GM18505 (cell line): Measurements from ENCODE around the gene LSM14B.
A peak's percentile ranks its signal among the peaks of the same experiment; 100 is the strongest.

Experiments used
- ATAC-seq: cut with Tn5 transposase; IDR thresholded peaks from one replicate; pipeline ENCODE4 v1.9.1; 2021; ENCODE audit not compliant: unreplicated experiment
- POLR2A ChIP-seq: IDR thresholded peaks from 4 replicates; pipeline ENCODE4 v1.6.1; 2011; ENCODE audit warnings: borderline replicate concordance; ENCODE audit not compliant: insufficient read depth, insufficient read length; ENCODE audit errors: extremely low read depth

LSM14B gene

GRCh38 chr20:62131560-62132320, 9.5 kb downstream of the LSM14B start:
- ATAC-seq: no peak
- no peak for TF ChIP-seq POLR2A

- no peak for TF ChIP-seq POLR2A
- no peak for ATAC-seq
Measured at GRCh38 chr20:62132421-62132820, 10.1 kb downstream of the LSM14B start.

DNA sequence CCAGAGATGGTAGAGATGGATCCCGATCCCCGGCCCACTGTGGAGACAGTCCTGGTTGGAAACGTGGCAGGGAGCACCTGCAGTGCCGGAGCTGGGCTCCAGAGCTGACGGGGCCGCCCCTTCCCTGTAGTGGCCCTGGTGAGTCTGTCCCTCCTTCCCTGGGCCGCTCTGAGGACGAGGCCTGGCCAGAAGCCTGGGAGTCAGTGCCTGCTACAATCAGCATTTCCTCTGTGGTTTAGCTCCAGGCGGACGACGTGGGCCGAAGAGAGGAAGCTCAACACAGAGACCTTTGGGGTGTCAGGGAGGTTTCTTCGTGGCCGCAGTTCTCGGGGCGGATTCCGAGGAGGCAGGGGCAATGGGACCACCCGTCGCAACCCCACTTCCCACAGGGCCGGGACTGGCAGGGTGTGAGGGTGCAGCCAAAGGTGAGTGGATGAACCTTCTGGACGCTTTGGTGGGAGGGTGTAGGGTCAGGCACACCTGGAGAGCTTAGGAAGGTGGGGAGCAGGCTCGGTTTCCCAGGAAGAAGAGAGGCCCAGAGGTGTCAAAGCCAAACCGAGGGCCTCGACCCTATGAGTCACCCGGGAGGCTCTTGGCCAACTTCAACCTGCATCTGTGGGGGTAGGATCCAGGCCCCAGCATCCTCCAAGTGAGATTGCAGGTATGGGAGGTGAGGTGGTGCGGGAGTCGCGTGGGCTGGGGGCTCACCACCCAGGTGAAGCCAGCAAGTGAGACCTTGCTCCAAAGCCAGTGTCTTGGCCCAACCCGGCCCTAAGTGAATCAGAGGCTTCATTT, 11.0 kb downstream of the LSM14B start:
- ATAC-seq: no peak
- no peak for TF ChIP-seq POLR2A

GRCh38 chr20:62133864-62134263, 11.6 kb downstream of the LSM14B start:
- ATAC-seq: no peak
- no peak for TF ChIP-seq POLR2A

DNA sequence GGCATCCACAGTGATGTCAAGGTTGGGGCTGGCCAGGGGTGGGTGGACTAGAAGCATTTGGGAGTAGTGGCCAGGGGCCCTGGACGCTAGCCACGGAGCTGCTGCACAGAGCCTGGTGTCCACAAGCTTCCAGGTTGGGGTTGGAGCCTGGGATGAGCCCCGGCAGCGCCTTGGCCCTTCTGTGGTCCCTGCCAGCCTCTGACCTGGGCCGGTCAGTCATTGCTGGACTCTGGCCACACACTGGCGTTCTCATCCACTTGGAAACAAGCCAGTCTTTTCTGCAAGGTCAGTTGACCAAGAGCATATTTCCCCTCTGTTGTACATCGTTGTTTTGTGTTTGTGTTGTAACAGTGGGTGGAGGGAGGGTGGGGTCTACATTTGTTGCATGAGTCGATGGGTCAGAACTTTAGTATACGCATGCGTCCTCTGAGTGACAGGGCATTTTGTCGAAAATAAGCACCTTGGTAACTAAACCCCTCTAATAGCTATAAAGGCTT, 12.5 kb downstream of the LSM14B start:
- no peak for ATAC-seq
- TF ChIP-seq POLR2A: no peak

- no peak for ATAC-seq
- peak; percentile 25 for TF ChIP-seq POLR2A
Measured at GRCh38 chr20:62135573-62136266, 13.4 kb downstream of the LSM14B start.

DNA sequence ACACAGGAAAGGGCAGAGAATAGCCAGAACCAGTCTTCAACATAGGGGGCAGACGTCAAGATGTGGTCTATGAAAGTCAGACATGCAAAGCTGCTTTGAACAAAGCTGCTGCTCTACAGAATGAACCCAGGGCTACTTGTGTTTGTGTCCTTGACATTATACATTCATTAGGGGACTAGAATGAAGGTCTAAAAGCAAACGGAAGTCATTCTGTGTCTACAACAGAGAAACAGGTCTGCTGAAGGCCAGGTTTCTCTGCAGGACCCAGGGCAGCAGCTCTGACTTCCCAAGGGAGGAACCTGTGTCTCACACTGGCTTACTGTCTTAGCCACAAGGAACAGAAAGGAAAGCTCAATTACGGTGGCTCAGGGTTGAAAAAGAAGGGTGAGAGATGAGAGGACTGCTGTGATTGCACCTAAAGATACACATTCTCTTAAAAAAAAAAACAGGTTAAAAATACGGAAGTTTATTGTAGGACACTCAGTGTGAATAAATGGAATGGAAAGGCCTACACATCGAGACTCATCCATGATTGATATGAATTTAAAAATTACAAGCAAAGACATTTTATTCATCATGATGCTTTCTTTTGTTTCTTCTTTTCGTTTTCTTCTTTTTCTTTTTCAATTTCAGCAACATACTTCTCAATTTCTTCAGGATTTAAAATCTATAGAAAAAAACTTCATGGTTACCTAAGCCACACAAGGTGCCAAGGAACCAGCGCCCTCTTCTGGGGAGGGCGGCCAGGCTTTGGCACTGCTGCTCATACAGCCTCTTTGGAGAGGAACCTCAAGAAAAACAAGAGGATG, 14.2 kb downstream of the LSM14B start:
- TF ChIP-seq POLR2A: no peak
- ATAC-seq: no peak

- TF ChIP-seq POLR2A: no peak
- ATAC-seq: no peak
Measured at GRCh38 chr20:62137092-62137384, 14.8 kb downstream of the LSM14B start.

DNA sequence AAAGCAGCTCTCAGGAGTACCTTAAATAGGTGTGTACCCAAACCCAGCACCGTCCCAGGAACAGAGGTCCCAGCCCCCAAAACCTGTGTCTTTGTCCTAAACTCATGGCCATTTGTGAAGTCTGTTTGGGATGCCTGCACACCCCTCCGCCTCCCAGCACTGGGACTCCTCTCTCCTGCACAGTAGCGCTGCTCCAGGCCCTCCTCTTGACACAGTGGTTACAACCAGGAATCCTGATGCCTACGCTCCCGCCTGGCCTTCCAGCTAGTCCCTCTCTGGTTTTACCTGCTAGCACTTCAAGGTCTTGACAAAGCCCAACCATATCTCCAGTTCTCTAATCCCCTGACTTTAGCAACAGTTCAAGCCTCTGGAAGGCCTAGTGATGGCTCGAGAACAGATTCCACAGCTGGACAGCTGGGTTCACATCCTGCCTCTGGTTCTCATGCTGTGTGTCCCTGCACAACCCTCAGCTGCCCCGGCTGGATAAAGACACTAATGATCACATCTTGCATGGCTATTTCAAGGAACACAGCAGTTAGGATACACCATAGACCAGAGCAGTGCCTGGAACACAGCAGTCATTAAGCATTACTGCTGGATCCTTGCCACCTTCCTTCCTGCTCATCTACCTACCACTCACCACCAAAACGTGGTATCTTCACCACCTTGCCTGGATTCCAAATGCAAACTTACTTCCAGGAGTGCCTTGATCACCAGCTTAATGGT, 15.4 kb downstream of the LSM14B start:
- ATAC-seq: no peak
- no peak for TF ChIP-seq POLR2A

GRCh38 chr20:62138204-62138543, 15.9 kb downstream of the LSM14B start:
- ATAC-seq: no peak
- TF ChIP-seq POLR2A: no peak

DNA sequence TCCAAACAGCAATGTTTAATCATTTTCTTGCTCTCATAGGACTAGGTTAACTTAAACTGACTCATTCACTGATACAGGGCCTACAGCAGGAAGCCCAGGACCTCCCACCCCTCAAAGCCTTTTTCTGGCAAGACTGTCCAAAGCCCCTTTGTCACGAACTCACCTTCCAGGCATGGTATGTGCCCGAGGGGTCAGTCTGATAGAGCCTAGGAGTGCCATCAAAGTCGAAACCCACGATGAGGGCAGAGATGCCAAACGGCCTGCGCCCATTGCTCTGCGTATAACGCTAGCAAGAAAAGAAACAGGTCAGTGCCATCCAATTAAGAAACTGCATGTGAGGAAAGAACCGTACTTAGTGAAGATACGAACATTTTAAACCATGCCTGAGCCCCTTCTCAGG, 16.6 kb downstream of the LSM14B start:
- no peak for ATAC-seq
- no peak for TF ChIP-seq POLR2A

- no peak for TF ChIP-seq POLR2A
Measured at GRCh38 chr20:62139636-62140035, 17.4 kb downstream of the LSM14B start.

DNA sequence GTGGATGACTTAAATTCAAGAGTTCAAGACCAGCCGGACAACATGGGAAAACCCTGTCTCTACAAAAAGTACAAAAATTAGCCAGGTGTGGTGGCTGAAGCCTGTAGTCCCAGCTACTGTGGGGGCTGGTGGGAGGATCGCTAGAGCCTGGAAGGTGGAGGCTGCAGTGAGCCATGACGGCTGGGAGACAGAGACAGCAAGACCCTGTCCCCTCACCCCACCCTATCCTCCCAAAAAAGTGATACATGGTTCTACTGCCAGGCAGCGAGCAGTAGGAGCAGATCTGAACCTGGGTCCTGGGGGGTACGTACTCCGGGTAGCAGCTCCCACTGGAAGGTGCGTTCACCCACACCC, 18.7 kb downstream of the LSM14B start:
- ATAC-seq: no peak
- TF ChIP-seq POLR2A: peak; percentile 17

More at GRCh38 chr20:62139636-62140035, 17.4 kb downstream of the LSM14B start:
- ATAC-seq: no peak
